HepG2 (cell line): ENCODE data around the gene THBS1. TPM values are rescaled to one million over a fixed set of nuclear protein-coding genes. Genes with fewer than 3 reads are reported as not detected.

Experiments used
- ATAD3A ChIP-seq: sonication (generic); formaldehyde crosslinking; IDR thresholded peaks from 2 replicates; pipeline ENCODE4 v1.4.0; 2020; ENCODE audit warnings: missing genetic modification reagents
- GATAD1 ChIP-seq: IDR thresholded peaks from 2 replicates; pipeline ENCODE4 v1.6.1; 2016; ENCODE audit warnings: missing genetic modification reagents, missing compliant biosample characterization
- HMG20A ChIP-seq: IDR thresholded peaks from 2 replicates; pipeline ENCODE4 v1.6.1; 2016; ENCODE audit warnings: borderline replicate concordance
- HMGXB4 ChIP-seq, 2 experiments: sonication (generic) in 1 of 2; formaldehyde crosslinking in 1 of 2; IDR thresholded peaks; 2 replicates each; pipeline versions ENCODE4 v1.4.0 to v1.6.1; 2018 to 2020; ENCODE audit warnings: missing genetic modification reagents in 2 of 2, borderline replicate concordance in 1 of 2, low read depth in 1 of 2, mild to moderate bottlenecking in 1 of 2, missing biosample characterization in 1 of 2
- KDM3A ChIP-seq: IDR thresholded peaks from 2 replicates; pipeline ENCODE4 v1.6.1; 2018; ENCODE audit warnings: low read depth, missing compliant biosample characterization
- KMT2B ChIP-seq: IDR thresholded peaks from 2 replicates; pipeline ENCODE4 v1.6.1; 2016; ENCODE audit warnings: missing genetic modification reagents, missing compliant biosample characterization
- SMC3 ChIP-seq: IDR thresholded peaks from 2 replicates; pipeline ENCODE4 v1.6.1; 2011; ENCODE audit warnings: low read length, improper control_type of control experiment
- SOX5 ChIP-seq: IDR thresholded peaks from 2 replicates; pipeline ENCODE4 v1.6.1; 2016; ENCODE audit warnings: borderline replicate concordance
- TERF1 ChIP-seq: sonication (generic); formaldehyde crosslinking; IDR thresholded peaks from 2 replicates; pipeline ENCODE4 v1.8.0; 2022; ENCODE audit warnings: mild to moderate bottlenecking, missing genetic modification reagents, moderate library complexity
- TFE3 ChIP-seq: IDR thresholded peaks from 2 replicates; pipeline ENCODE4 v1.6.1; 2016
- THAP11 ChIP-seq: IDR thresholded peaks from 2 replicates; pipeline ENCODE4 v1.6.1; 2016; ENCODE audit warnings: missing biosample characterization, missing genetic modification reagents
- ZFP36L1 ChIP-seq: sonication (generic); formaldehyde crosslinking; IDR thresholded peaks from 2 replicates; pipeline ENCODE4 v1.8.0; 2022; ENCODE audit warnings: mild to moderate bottlenecking, missing genetic modification reagents, moderate library complexity
- ZFX ChIP-seq: sonication (generic); formaldehyde crosslinking; IDR thresholded peaks from 2 replicates; pipeline ENCODE4 v1.4.0; 2020; ENCODE audit warnings: mild to moderate bottlenecking, low read depth, missing genetic modification reagents, moderate library complexity
- ZNF24 ChIP-seq: fragments of 450-650 bp; IDR thresholded peaks from 2 replicates; pipeline ENCODE4 v1.6.1; 2017; ENCODE audit warnings: antibody characterized with exemption, mild to moderate bottlenecking
- ZNF597 ChIP-seq: sonication (generic); formaldehyde crosslinking; IDR thresholded peaks from 2 replicates; pipeline ENCODE4 v1.5.0; 2020; ENCODE audit warnings: missing genetic modification reagents
- ZNF607 ChIP-seq: sonication (generic); formaldehyde crosslinking; IDR thresholded peaks from 2 replicates; pipeline ENCODE4 v1.5.1; 2020; ENCODE audit warnings: missing genetic modification reagents, mild to moderate bottlenecking, borderline replicate concordance
- ZNF83 ChIP-seq: sonication (generic); formaldehyde crosslinking; IDR thresholded peaks from 2 replicates; pipeline ENCODE4 v1.4.0; 2020; ENCODE audit warnings: missing genetic modification reagents, mild to moderate bottlenecking, borderline replicate concordance
- ZSCAN31 ChIP-seq: sonication (generic); formaldehyde crosslinking; IDR thresholded peaks from 2 replicates; pipeline ENCODE4 v1.5.0; 2020; ENCODE audit warnings: low read depth, mild to moderate bottlenecking, missing genetic modification reagents
- polyA plus RNA-seq, 8 experiments: library from polyadenylated mRNA; depleted of rRNA in 3 of 8; stranded (reverse) in 7 of 8; unstranded in 1 of 8; fragments of >200 nt; fragmentation: Illumina TruSeq in 4 of 8; extraction: Trizol in 4 of 8; gene quantifications; 2 replicates each; pipeline versions ENCODE4 v1.2.1 to v1.2.3, GENCODE V29; 2011 to 2016; ENCODE audit warnings: low read depth in 4 of 8, missing spikeins in 1 of 8, mixed read lengths in 1 of 8; ENCODE audit not compliant: insufficient read depth in 1 of 8
- total RNA-seq, 5 experiments: library from RNA; depleted of rRNA; stranded (reverse); fragments of >200 nt; fragmentation: Illumina TruSeq; extraction: Trizol; gene quantifications; 2 replicates each; pipeline ENCODE4 v1.2.3, GENCODE V29; 2016; ENCODE audit warnings: low read depth in 1 of 5
- TF ChIP-seq, protein P1 (sequence below): IDR thresholded peaks from 2 replicates; pipeline ENCODE4 v1.6.1; 2018; ENCODE audit warnings: missing genetic modification reagents
- TF ChIP-seq, protein P2 (sequence below): sonication (generic); formaldehyde crosslinking; conservative IDR thresholded peaks from 2 replicates; pipeline ENCODE4 v1.8.0; 2022; ENCODE audit warnings: low read depth, missing genetic modification reagents
- TF ChIP-seq, protein P3 (sequence below): sonication (generic); formaldehyde crosslinking; IDR thresholded peaks from 2 replicates; pipeline ENCODE4 v1.5.0; 2020; ENCODE audit warnings: mild to moderate bottlenecking, missing genetic modification reagents, moderate library complexity

Gene THBS1
- total and polyA plus RNA-seq, 2 of the 13 experiments (the other 11 are each of a cell fraction or from before 2014, with no cell fraction given) = 54.7 to 67.1 TPM

DNA sequence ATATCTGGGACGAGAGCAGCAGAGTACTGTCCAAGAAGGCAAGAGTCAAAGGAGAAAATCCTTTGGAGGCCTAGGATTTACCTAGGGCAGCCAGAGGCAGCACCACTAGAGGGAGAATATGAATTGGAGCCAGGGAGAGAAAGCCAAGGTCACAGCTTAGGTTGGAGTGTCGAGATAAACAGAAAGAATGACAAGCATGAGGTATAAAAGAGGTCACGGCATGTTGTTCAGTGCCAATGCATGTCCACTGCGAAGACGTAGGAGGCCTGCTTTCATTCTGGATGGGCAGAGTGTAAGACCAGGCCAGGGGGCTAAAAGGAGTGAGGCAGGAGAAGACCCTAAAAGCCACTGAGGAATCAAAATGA, 47.2 kb downstream of the THBS1 start (continued):
- TF ChIP-seq, protein P1, sequence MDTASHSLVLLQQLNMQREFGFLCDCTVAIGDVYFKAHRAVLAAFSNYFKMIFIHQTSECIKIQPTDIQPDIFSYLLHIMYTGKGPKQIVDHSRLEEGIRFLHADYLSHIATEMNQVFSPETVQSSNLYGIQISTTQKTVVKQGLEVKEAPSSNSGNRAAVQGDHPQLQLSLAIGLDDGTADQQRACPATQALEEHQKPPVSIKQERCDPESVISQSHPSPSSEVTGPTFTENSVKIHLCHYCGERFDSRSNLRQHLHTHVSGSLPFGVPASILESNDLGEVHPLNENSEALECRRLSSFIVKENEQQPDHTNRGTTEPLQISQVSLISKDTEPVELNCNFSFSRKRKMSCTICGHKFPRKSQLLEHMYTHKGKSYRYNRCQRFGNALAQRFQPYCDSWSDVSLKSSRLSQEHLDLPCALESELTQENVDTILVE (CRISPR knock-in tag) = no peak
- TF ChIP-seq ATAD3A (no peak), KMT2B (CRISPR knock-in tag) (no peak), ZNF24 (no peak), ZNF83 (CRISPR knock-in tag) (no peak), SMC3 (peak; percentile 39; the same call in 1 of the 2 replicates), ZSCAN31 (CRISPR knock-in tag) (no peak), ZNF607 (no peak), THAP11 (CRISPR knock-in tag) (no peak), KDM3A (CRISPR knock-in tag) (no peak), HMGXB4 (CRISPR knock-in tag; IDR thresholded peaks at IDR 0.05; ENCODE audit: borderline replicate concordance in 1 of 2, low read depth in 1 of 2) (no peak), SOX5 (CRISPR knock-in tag) (peak; percentile 18; the same call in 1 of the 2 replicates), GATAD1 (CRISPR knock-in tag) (no peak), ZFP36L1 (CRISPR knock-in tag) (no peak), TERF1 (CRISPR knock-in tag) (no peak), TFE3 (CRISPR knock-in tag) (no peak), ZNF597 (CRISPR knock-in tag) (no peak), HMG20A (CRISPR knock-in tag) (no peak), ZFX (CRISPR knock-in tag) (0 out of 2 replicates have a peak, but pooled peaks have one; percentile 41)
- TF ChIP-seq, protein P2, sequence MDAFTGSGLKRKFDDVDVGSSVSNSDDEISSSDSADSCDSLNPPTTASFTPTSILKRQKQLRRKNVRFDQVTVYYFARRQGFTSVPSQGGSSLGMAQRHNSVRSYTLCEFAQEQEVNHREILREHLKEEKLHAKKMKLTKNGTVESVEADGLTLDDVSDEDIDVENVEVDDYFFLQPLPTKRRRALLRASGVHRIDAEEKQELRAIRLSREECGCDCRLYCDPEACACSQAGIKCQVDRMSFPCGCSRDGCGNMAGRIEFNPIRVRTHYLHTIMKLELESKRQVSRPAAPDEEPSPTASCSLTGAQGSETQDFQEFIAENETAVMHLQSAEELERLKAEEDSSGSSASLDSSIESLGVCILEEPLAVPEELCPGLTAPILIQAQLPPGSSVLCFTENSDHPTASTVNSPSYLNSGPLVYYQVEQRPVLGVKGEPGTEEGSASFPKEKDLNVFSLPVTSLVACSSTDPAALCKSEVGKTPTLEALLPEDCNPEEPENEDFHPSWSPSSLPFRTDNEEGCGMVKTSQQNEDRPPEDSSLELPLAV (CRISPR knock-in tag) = no peak
- TF ChIP-seq, protein P3, sequence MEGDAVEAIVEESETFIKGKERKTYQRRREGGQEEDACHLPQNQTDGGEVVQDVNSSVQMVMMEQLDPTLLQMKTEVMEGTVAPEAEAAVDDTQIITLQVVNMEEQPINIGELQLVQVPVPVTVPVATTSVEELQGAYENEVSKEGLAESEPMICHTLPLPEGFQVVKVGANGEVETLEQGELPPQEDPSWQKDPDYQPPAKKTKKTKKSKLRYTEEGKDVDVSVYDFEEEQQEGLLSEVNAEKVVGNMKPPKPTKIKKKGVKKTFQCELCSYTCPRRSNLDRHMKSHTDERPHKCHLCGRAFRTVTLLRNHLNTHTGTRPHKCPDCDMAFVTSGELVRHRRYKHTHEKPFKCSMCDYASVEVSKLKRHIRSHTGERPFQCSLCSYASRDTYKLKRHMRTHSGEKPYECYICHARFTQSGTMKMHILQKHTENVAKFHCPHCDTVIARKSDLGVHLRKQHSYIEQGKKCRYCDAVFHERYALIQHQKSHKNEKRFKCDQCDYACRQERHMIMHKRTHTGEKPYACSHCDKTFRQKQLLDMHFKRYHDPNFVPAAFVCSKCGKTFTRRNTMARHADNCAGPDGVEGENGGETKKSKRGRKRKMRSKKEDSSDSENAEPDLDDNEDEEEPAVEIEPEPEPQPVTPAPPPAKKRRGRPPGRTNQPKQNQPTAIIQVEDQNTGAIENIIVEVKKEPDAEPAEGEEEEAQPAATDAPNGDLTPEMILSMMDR = peak; percentile 63
